ENCODE results near the gene HLA-DRB1.
"Not testable (repeated sequence)": the region's sequence is repeated elsewhere in the genome, so short reads cannot be mapped to it uniquely, and the experiment has no call there.

HLA-DRB1 gene

GRCh38 chr6:32589596-32590449 lies at the start of gene HLA-DRB1:
TSS of gene HLA-DRB1 (minus strand) at chr6:32589848. CDS start at chr6:32589742, 106 bp downstream.
- DNase-seq: no peak

- DNase-seq: no peak
These were observed 49.0 kb upstream of the HLA-DRB1 start for GRCh38 chr6:32638532-32639219.

GRCh38 chr6:32637883-32638282 lies 48.2 kb upstream of the HLA-DRB1 start:
- DNase-seq: no peak

GRCh38 chr6:32637219-32637880 lies 47.7 kb upstream of the HLA-DRB1 start, which contains the start of gene HLA-DQA1:
TSS of gene HLA-DQA1 (plus strand) at chr6:32637406. CDS start at chr6:32637459, 53 bp downstream.
- DNase-seq: no peak

GRCh38 chr6:32635526-32636123 lies 46.0 kb upstream of the HLA-DRB1 start:
- DNase-seq: no peak

- DNase-seq: not testable (repeated sequence)
These were observed 40.1 kb upstream of the HLA-DRB1 start for GRCh38 chr6:32629793-32630192.

GRCh38 chr6:32627831-32628230 lies 38.2 kb upstream of the HLA-DRB1 start:
- no peak for DNase-seq

- DNase-seq: no peak
These were observed 37.6 kb upstream of the HLA-DRB1 start for GRCh38 chr6:32627249-32627648.

GRCh38 chr6:32625137-32625536 lies 35.5 kb upstream of the HLA-DRB1 start:
- DNase-seq: no peak

GRCh38 chr6:32624565-32624964 lies 34.9 kb upstream of the HLA-DRB1 start:
- DNase-seq: no peak

- DNase-seq: no peak
These were observed 34.0 kb upstream of the HLA-DRB1 start for GRCh38 chr6:32623693-32624092.

- DNase-seq: no peak
These were observed 33.1 kb upstream of the HLA-DRB1 start for GRCh38 chr6:32622545-32623401.

- no peak for DNase-seq
These were observed 31.7 kb upstream of the HLA-DRB1 start for GRCh38 chr6:32621372-32621771.

GRCh38 chr6:32617751-32618150 lies 28.1 kb upstream of the HLA-DRB1 start:
- DNase-seq: no peak

GRCh38 chr6:32615885-32616532 lies 26.4 kb upstream of the HLA-DRB1 start:
- no peak for DNase-seq

GRCh38 chr6:32614366-32615081 lies 24.9 kb upstream of the HLA-DRB1 start:
- no peak for DNase-seq

- no peak for DNase-seq
These were observed 23.8 kb upstream of the HLA-DRB1 start for GRCh38 chr6:32613475-32613874.

- DNase-seq: no peak
These were observed 21.1 kb upstream of the HLA-DRB1 start for GRCh38 chr6:32610682-32611296.

GRCh38 chr6:32609731-32610640 lies 20.3 kb upstream of the HLA-DRB1 start:
- DNase-seq: no peak

All from NCI-H2171 (cell line).